Skin epidermis (tissue), 12 donors: ENCODE data around the gene HSBP1L1.
"Not testable (repeated sequence)": the region's sequence is repeated elsewhere in the genome, so short reads cannot be mapped to it uniquely, and the experiment has no call there.

Experiments
- H3K27ac ChIP-seq, 21 experiments: fragments of 200-600 bp; sonication (generic) in 11 of 21; one replicate each; pipeline ENCODE4 v1.5.0; 2020; ENCODE audit warnings: mild to moderate bottlenecking in 3 of 21, inconsistent platforms in 2 of 21, moderate library complexity in 2 of 21
- H3K4me3 ChIP-seq, 7 experiments: fragments of 200-600 bp; sonication (generic) in 2 of 7; one replicate each; pipeline ENCODE4 v1.5.0; 2020; ENCODE audit warnings: inconsistent platforms in 2 of 7, mild to moderate bottlenecking in 2 of 7, moderate library complexity in 1 of 7

Gene HSBP1L1

GRCh38 chr18:80006724-80007123, 42.3 kb downstream of the HSBP1L1 start:
- Histone ChIP-seq H3K4me3 (no peak overlapping the region), H3K27ac (peak overlapping the region in 2 of 21 experiments; percentile 17 to 56)

GRCh38 chr18:80009661-80010550, 45.5 kb downstream of the HSBP1L1 start:
- H3K4me3 ChIP-seq, result no peak overlapping the region
- peak overlapping the region in 9 of 21 experiments; percentile 17 to 82 (median 59) for H3K27ac ChIP-seq

- Histone ChIP-seq H3K4me3 (no peak overlapping the region), H3K27ac (peak overlapping the region in 10 of 21 experiments; percentile 22 to 82 (median 57))
These were observed 46.1 kb downstream of the HSBP1L1 start for GRCh38 chr18:80010551-80010906.

- H3K27ac ChIP-seq, result peak overlapping the region in 1 of 21 experiments; percentile 16
- H3K4me3 ChIP-seq, result not testable (repeated sequence)
These were observed 47.2 kb downstream of the HSBP1L1 start for GRCh38 chr18:80011496-80012137.

- no peak overlapping the region for H3K4me3 ChIP-seq
These were observed 48.3 kb downstream of the HSBP1L1 start for GRCh38 chr18:80012714-80013113.

More at GRCh38 chr18:80012714-80013113, 48.3 kb downstream of the HSBP1L1 start:
- H3K27ac ChIP-seq, result no peak overlapping the region
